K562 (cell line): ENCODE measurements around the gene C4orf50. TPM values are rescaled to one million over a fixed set of nuclear protein-coding genes. Genes with fewer than 3 reads are reported as not detected.

ENCODE experiments used
- ATAC-seq: fragments of 200-7000 bp; cut with Tn5 transposase; 3 replicates; pipeline ENCODE4 v1.9.1; 2020; ENCODE audit warnings: moderate library complexity
- BruUV-seq: library from RNA; stranded (reverse); fragments of 400-500 nt; replicated peaks from 2 replicates; lab custom pipeline; 2021; lab: Mats Ljungman, UMichigan
- CTCF ChIA-PET: fragments of 300-600 bp; formaldehyde crosslinking; extraction: SDS; loops from one replicate; lab custom pipeline; 2021; ENCODE audit warnings: low intra/inter-chr PET ratio; lab: Yijun Ruan, JAX
- POLR2A ChIA-PET: fragments of 300-600, 350-650 bp; sonication (Branson Sonifier 250); formaldehyde crosslinking; extraction: SDS; loops from one replicate; lab custom pipeline; 2021; ENCODE audit warnings: antibody characterized with exemption, inconsistent platforms; lab: Yijun Ruan, JAX
- DNase-seq, 4 experiments: peaks; one replicate each; pipeline versions ENCODE4 v3.0.0 to v3.0.0-alpha.2; 2011 to 2018; ENCODE audit warnings: low spot score in 3 of 4, mixed read lengths in 3 of 4; ENCODE audit errors: extremely low read depth in 1 of 4
- FAIRE-seq: peaks from 2 replicates; lab custom pipeline; 2011; peaks lifted over from hg19 to GRCh38; lab: Jason Lieb, UNC
- H2AFZ ChIP-seq: 2 replicates; pipeline ENCODE4 v1.6.0; 2011; ENCODE audit warnings: low read depth, low read length, control low read depth, inconsistent platforms
- H3K27ac ChIP-seq: fragments of 200-600 bp; 3 replicates; pipeline ENCODE4 v1.8.0; 2011; ENCODE audit warnings: low read depth, mild to moderate bottlenecking, control low read depth, inconsistent platforms, low read length, moderate library complexity, mixed read lengths; ENCODE audit errors: extremely low read depth
- H3K27me3 ChIP-seq, 2 experiments: fragments of 300-600 bp in 1 of 2; 2 replicates in 1 of 2; 3 replicates in 1 of 2; pipeline versions ENCODE4 v1.6.0 to v1.8.0; 2011; ENCODE audit warnings: inconsistent platforms in 2 of 2, low read length in 2 of 2, mild to moderate bottlenecking in 1 of 2, mixed read lengths in 1 of 2, moderate library complexity in 1 of 2; ENCODE audit not compliant: control insufficient read depth in 2 of 2, insufficient read depth in 2 of 2
- H3K36me3 ChIP-seq: fragments of 300-600 bp; 3 replicates; pipeline ENCODE4 v1.8.0; 2011; ENCODE audit warnings: mild to moderate bottlenecking, low read length, inconsistent platforms; ENCODE audit not compliant: control insufficient read depth, insufficient read depth
- H3K4me1 ChIP-seq, 2 experiments: fragments of 200-600 bp in 1 of 2; replicated peaks in 1 of 2; 2 replicates in 1 of 2; 3 replicates in 1 of 2; pipeline versions ENCODE4 v1.5.1 to v1.8.0; 2011; ENCODE audit warnings: inconsistent platforms in 2 of 2, low read length in 2 of 2, mild to moderate bottlenecking in 1 of 2, mixed read lengths in 1 of 2, moderate library complexity in 1 of 2; ENCODE audit not compliant: control insufficient read depth in 2 of 2, insufficient read depth in 2 of 2
- H3K4me2 ChIP-seq: 2 replicates; pipeline ENCODE4 v1.6.1; 2011; ENCODE audit warnings: low read length, control low read depth, inconsistent platforms, mixed read lengths; ENCODE audit not compliant: insufficient read depth
- H3K4me3 ChIP-seq: fragments of 200-600 bp; sonication (generic), shearing (Covaris generic); 2 replicates; pipeline ENCODE4 v1.5.1; 2016; ENCODE audit warnings: control low read depth, inconsistent platforms
- H3K79me2 ChIP-seq: fragments of 200-600 bp; 3 replicates; pipeline ENCODE4 v1.8.0; 2011; ENCODE audit warnings: low read length, inconsistent platforms; ENCODE audit not compliant: control insufficient read depth, insufficient read depth
- H3K9ac ChIP-seq, 2 experiments: 2 replicates each; pipeline versions ENCODE4 v1.6.0 to v1.6.1; 2011; ENCODE audit warnings: low read depth in 2 of 2, low read length in 2 of 2, control low read depth in 1 of 2, inconsistent platforms in 1 of 2, mild to moderate bottlenecking in 1 of 2, mixed read lengths in 1 of 2; ENCODE audit not compliant: insufficient read depth in 1 of 2
- H3K9me1 ChIP-seq: one replicate; pipeline ENCODE4 v1.6.0; 2011; ENCODE audit warnings: inconsistent platforms, mild to moderate bottlenecking, low read length, moderate library complexity; ENCODE audit not compliant: control insufficient read depth, insufficient read depth
- H3K9me3 ChIP-seq: replicated peaks from 2 replicates; pipeline ENCODE4 v1.5.1; 2011; ENCODE audit warnings: low read depth, low read length, inconsistent platforms; ENCODE audit not compliant: control insufficient read depth, insufficient read depth
- H4K20me1 ChIP-seq: replicated peaks from 2 replicates; pipeline ENCODE4 v1.6.1; 2011; ENCODE audit warnings: low read length, inconsistent platforms, mixed read lengths; ENCODE audit not compliant: control insufficient read depth, insufficient read depth
- CREB1 ChIP-seq, 2 experiments: sonication (generic) in 1 of 2; formaldehyde crosslinking in 1 of 2; IDR thresholded peaks; 2 replicates each; pipeline versions ENCODE4 v1.6.1 to v1.8.0; 2012 to 2022; ENCODE audit warnings: inconsistent platforms in 1 of 2, mild to moderate bottlenecking in 1 of 2, missing genetic modification reagents in 1 of 2, moderate library complexity in 1 of 2
- MXI1 ChIP-seq: IDR thresholded peaks from 2 replicates; pipeline ENCODE4 v1.6.1; 2011; ENCODE audit warnings: low read depth, mild to moderate bottlenecking, improper control_type of control experiment, low read length
- PCBP2 ChIP-seq: fragments of 200-400 bp; formaldehyde crosslinking; IDR thresholded peaks from 2 replicates; pipeline ENCODE4 v1.6.1; 2018; ENCODE audit warnings: low read length, low read depth, mild to moderate bottlenecking, moderate library complexity; ENCODE audit not compliant: poor library complexity, severe bottlenecking
- RBM25 ChIP-seq: fragments of 200-400 bp; formaldehyde crosslinking; IDR thresholded peaks from 2 replicates; pipeline ENCODE4 v1.6.1; 2018; ENCODE audit warnings: low read length, low read depth, moderate library complexity; ENCODE audit not compliant: severe bottlenecking
- ZFP36 ChIP-seq: fragments of 150-350 bp; IDR thresholded peaks from 2 replicates; pipeline ENCODE4 v1.6.1; 2018; ENCODE audit warnings: low read length, low read depth; ENCODE audit not compliant: partially characterized antibody
- ZNF184 ChIP-seq: sonication (generic); formaldehyde crosslinking; IDR thresholded peaks from 2 replicates; pipeline ENCODE4 v1.5.0; 2020; ENCODE audit warnings: missing genetic modification reagents
- WGBS: fragments of 100-300 bp; shearing (Covaris generic); methylation state at CpG from one replicate; pipeline ENCODE4 v1.1.6; 2016; ENCODE audit warnings: low coverage, mixed read lengths; ENCODE audit not compliant: insufficient coverage; ENCODE audit errors: missing lambda C conversion rate; 5-methylcytosine and 5-hydroxymethylcytosine counted together
- in situ Hi-C: fragments of 300-500 bp; cut with MboI; formaldehyde crosslinking; loops from 4 replicates; pipeline ENCODE4 v1.15.0; 2018; ENCODE audit warnings: inconsistent platforms, mixed read lengths
- intact Hi-C: fragments of 100-400 bp; cut with micrococcal nuclease; formaldehyde crosslinking; loops from 2 replicates; pipeline ENCODE4 v1.14.2; 2022
- polyA plus RNA-seq, 8 experiments: library from polyadenylated mRNA; depleted of rRNA in 4 of 8; stranded (reverse) in 5 of 8; unstranded in 3 of 8; fragments of >200 nt; fragmentation: Nextera tagmentation in 2 of 8; fragmentation: Illumina TruSeq in 1 of 8; extraction: Ambion mirVana in 2 of 8; extraction: Trizol in 1 of 8; gene quantifications; 2 replicates each; pipeline versions ENCODE4 v1.2.1 to v1.2.3, GENCODE V29; 2011 to 2014; ENCODE audit warnings: inconsistent platforms in 1 of 8, missing spikeins in 1 of 8
- total RNA-seq, 7 experiments: library from RNA; depleted of rRNA in 6 of 7; stranded (reverse); fragments of >200 nt in 6 of 7; fragmentation: Illumina TruSeq in 2 of 7; extraction: Trizol in 2 of 7; gene quantifications; 2 replicates each; pipeline versions ENCODE4 v1.2.1 to v1.2.3, GENCODE V29; 2011 to 2021; ENCODE audit warnings: low replicate concordance in 1 of 7

C4orf50 gene
- total and polyA plus RNA-seq, 9 of the 15 experiments (the other 6 are each of a cell fraction or from before 2014, with no cell fraction given), result not detected

- Histone ChIP-seq H3K9ac (no peak overlapping the region), H3K27ac (no peak overlapping the region), H3K9me3 (no peaks in the 10 kb centered on the region), H3K27me3 (peaks cover 2 to 37% of the 10 kb centered on the region in 2 experiments; a peak in 3 of 5 replicates), H3K36me3 (no peaks in the 10 kb centered on the region), H3K9me1 (no peaks in the 10 kb centered on the region)
- in situ Hi-C loops (no loop called here), intact Hi-C loops (no loop called here)
- WGBS, result 0% methylated on average over 5 of the region's 5 CpGs
- ATAC-seq, result no peak
- TF ChIP-seq PCBP2, result no peak
- TF ChIP-seq RBM25, result peak; percentile 60
- TF ChIP-seq ZNF184, result no peak
- peak; percentile 26 for TF ChIP-seq ZFP36
- no peak for TF ChIP-seq CREB1 (IDR thresholded peaks at IDR 0.05)
- TF ChIP-seq CREB1 (CRISPR knock-in tag; IDR thresholded peaks at IDR 0.05), result no peak
- no peak for TF ChIP-seq MXI1
- TF ChIP-seq, all 486 proteins: peak for 2
- BruUV-seq, result no TSS peak
- H3K4me2 ChIP-seq, result no peak overlapping the region
- no peak overlapping the region for H2AFZ ChIP-seq
- no peaks in the 10 kb centered on the region for H3K79me2 ChIP-seq
- H3K4me1 ChIP-seq, result no peaks in the 10 kb centered on the region; a peak in 1 of 5 replicates
- FAIRE-seq, result no peak
- no peak for DNase-seq
- no peak overlapping the region for H3K4me3 ChIP-seq
- H4K20me1 ChIP-seq, result no peaks in the 10 kb centered on the region; the same call in 1 of the 2 replicates
- ChIA-PET CTCF (interaction anchor here (0.5 kb wide), 1 partner anchor 1561 kb away, joined by 3 read pairs; no protein-coding TSS in a partner anchor), POLR2A (interaction anchor here (0.7 to 1.1 kb wide), 2 partner anchors 9 to 279 kb away, joined by 4 to 6 read pairs; no protein-coding TSS in a partner anchor)
Measured at GRCh38 chr4:6012200-6012599, 6.0 kb downstream of the C4orf50 start.
